NCI-H2081 (cell line): ENCODE results near the gene NADSYN1.

Experiments used
- DNase-seq, 2 experiments: peaks; one replicate each; lab custom pipeline; 2025; lab: John Stamatoyannopoulos, UW

Gene NADSYN1

DNA sequence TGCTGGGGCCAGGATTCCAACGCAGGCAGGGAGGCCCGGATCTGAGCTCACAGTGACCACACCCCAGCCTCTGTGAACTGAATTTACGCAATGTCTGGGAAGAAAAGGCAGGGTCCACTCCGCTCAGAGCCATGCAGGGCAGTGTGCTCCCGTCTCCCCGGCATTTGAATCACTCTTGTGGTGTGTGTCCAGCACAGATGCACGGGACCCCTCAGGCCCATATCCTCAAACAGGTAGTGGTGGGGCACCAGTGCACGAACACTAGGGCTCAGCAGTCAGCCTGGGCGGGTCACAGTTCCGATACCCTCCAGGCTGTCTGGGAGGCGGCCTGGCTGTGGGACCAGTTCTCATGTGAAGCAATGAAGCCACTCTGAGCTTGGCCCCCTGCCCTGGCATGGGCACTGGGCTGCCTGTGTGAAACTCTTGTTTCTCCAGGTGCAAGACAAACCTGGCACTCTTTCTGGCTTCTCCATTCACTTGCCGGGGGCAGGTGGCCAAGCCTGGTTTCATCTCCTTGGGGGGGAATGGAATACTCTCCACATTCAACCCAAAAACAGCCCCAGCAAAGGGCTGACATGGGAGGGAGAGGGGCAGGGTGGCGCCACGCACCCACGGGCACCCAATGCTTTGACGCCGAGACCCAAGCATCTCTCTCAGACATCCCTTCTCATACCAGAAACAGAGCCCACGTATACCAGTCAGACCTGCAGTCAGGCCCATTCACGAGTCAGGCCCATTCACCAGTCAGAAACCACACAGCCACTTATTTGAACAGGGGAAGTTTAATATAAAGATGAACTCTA is 19.2 kb upstream of the NADSYN1 start:
- DNase-seq: no peak

DNA sequence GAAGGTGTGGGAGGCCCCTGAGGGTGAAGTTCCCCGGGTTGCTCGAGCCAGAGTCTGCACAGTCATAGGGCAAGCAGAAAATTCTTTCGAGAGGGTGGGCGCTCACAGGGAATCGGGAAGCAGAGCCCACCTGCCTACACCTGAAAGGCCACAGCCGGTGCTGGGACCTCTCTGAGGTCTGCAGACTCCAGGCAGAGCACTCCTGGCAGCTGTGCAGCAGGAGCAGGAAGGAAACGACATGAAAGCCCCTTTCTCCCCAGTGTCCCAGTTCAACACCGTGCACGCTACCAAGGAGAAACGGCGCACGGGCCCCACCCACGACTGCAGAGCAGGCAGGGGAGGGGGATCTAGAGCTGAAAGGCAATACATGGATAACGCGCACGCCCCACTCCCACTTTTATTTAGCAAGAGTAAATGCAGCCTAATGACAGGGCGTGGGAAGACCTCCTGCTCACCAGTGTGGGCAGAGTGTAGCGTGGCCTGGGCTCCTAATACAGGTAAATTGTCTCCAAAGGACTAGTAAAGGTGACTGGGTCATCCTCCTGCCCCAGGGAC is 18.4 kb upstream of the NADSYN1 start:
- DNase-seq: no peak

- no peak for DNase-seq
These were observed 17.6 kb upstream of the NADSYN1 start for GRCh38 chr11:71435278-71435951.

GRCh38 chr11:71436861-71437260 is 16.1 kb upstream of the NADSYN1 start:
- DNase-seq: no peak

- DNase-seq: no peak
These were observed 15.6 kb upstream of the NADSYN1 start for GRCh38 chr11:71437399-71437798.

DNA sequence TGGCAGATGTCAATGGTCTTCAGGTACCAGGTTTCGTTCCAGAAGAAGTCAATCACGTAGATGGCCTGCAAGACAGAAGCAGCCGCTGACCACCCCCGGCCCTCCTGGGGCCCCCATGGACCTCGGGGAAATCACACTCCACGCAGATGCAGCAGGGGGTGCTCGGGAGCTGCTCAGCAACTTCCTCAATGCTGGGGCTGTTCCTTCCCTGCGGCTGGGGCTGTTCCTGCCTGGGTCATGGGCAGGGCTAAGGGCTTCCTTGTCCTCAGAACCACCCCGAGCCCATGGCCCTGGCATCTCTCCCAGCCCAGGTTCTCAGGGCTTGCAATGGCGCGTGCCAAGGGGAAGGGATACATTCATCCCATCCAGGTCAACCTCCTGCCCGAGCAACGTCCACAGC is 15.1 kb upstream of the NADSYN1 start:
- DNase-seq: no peak

GRCh38 chr11:71438650-71439049 is 14.4 kb upstream of the NADSYN1 start:
- no peak for DNase-seq

GRCh38 chr11:71440021-71440755 is 12.8 kb upstream of the NADSYN1 start:
- no peak for DNase-seq

- DNase-seq: no peak
These were observed 11.8 kb upstream of the NADSYN1 start for GRCh38 chr11:71441251-71441650.

- DNase-seq: no peak
These were observed 10.9 kb upstream of the NADSYN1 start for GRCh38 chr11:71442123-71442522.

DNA sequence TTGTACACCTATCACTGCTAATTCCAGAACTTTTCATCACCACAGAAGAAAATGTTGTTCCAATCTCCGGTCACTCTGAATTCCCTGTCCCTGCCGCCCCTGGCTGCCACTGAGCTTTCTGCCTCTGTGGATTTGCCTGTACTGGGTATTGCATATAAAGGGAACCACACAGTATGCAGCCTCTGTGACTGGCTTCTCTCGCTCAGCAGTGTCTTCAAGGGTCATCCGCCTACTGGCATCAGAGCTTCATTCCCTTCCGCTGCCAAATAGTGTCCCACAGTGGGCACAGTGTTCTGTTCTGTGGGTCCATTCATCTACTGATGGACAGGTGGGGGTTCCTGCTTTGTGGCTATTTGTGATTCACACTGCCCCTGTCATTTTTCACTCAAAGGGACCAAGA is 10.1 kb upstream of the NADSYN1 start:
- no peak for DNase-seq

- no peak for DNase-seq
These were observed 9.1 kb upstream of the NADSYN1 start for GRCh38 chr11:71443736-71444445.

GRCh38 chr11:71444811-71445210 is 8.2 kb upstream of the NADSYN1 start:
- DNase-seq: no peak

GRCh38 chr11:71446150-71446549 is 6.9 kb upstream of the NADSYN1 start:
- DNase-seq: no peak

- DNase-seq: peak in 1 of 2 experiments; percentile 6
These were observed 5.9 kb upstream of the NADSYN1 start for GRCh38 chr11:71446942-71447688.

DNA sequence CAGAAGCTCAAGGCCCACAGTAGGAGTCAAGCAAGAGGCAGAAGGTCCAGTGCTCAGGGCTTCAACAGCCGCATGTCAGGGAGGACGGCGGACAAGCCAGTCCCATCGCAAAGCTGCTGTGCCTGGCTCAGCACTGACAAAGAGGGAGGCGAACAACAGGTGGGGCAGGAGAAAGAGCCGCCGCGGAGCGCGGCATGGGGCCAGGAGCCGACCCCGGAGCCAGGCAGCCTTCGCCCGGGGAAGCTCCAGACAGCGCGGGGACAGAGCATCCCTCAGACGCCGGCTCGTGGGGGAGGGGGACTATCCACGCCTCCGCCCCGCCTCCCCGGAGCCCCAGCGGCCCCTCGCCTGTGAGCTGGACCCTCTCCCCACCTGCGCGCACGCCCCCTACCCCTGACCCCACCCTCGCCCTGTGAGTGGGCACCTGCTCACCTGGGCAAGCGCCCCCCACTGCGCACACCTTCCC is 5.2 kb upstream of the NADSYN1 start:
- peak in 1 of 2 experiments; percentile 31 for DNase-seq

DNA sequence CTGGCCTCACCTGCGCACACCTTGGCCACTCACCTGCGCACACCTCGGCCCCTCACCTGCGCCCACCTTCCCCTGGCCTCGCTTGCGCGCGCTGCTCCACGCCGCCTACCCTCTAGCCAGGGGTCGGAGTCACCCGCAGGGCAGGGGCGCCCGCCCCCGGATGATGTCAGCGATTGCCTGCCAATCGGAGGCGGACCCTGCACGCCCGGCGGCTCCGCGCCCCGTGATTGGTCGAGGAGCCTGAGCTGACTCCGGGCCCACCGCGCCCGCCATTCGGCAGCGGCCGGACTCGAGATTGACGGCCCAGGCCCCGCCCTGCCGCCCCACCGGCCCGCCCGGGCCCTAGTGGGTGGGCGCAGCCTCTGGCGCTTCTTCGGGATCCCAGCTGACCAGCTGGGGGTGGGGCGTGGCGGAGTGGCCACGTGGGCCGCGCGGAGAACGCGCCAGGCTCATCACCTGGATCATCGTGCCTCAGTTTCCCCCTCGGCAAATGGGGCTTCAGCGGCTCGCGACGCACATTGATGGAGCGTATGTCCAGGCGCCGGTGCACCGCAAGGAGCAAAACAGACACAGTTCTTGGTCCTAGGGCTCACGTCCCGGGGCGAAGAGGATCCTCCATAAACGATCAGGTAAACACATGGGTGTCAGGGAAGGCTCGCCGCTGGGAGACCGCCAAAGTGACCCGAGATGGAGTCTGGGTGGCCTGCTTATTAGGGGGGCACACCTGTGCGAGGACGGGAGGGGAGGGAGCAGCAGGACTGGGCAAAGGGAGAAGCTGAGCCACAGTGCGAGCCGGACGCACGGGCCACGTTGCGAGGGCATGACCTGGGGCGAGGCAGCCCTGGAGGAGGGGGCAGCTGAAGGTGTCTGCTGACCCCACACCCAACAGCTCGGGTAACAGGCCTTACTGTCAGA is 4.5 kb upstream of the NADSYN1 start, which contains the start of gene DHCR7:
DHCR7 (minus strand) TSS at position 137 of the 915 bp plus-strand sequence. CDS start 3,441 bp downstream, outside the sequence.
- DNase-seq: peak; percentile 93 to 96

GRCh38 chr11:71449596-71449995 is 3.4 kb upstream of the NADSYN1 start:
- peak in 1 of 2 experiments; percentile 7 for DNase-seq

DNA sequence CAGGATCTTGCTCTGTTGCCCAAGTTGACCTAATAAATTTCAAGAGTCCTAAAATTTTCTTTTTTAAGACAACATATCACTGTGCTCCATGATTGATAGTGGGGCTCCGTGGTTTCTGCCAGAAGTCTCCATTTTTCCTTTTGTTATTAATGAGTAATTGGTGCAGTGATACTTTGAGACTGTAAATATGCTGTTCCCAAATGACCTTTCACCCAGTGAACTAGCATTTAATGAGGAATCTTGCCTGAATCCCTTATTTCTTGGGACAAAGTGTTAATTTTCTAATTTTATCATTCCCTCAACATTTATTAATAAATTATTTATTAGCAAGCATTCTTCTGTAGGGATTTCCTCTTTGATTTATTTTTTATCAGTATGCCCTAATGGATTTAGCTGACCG is 2.5 kb upstream of the NADSYN1 start:
- DNase-seq: no peak

- no peak for DNase-seq
These were observed 2.1 kb upstream of the NADSYN1 start for GRCh38 chr11:71450939-71451338.
